Stimulated activated naive B cell treated with anti-CD40 and anti-IgM and Interleukin-4, amounts not matched to agents 10 μg/mL and 1 μg/mL and 100 μg/mL, for 72 hours (primary cell): ENCODE results near the gene MRPL41.
"Not testable (repeated sequence)": the region's sequence is repeated elsewhere in the genome, so short reads cannot be mapped to it uniquely, and the experiment has no call there.

Source experiments
- ATAC-seq, 2 donors: fragments of 150-1000 bp; cut with Tn5 transposase; replicated peaks; 2 replicates each; pipeline ENCODE4 v1.10.0; 2021; ENCODE audit warnings: moderate library complexity in 1 of 2
- DNase-seq: peaks from one replicate; pipeline ENCODE4 v3.0.0; 2021
- H3K27ac Mint-ChIP-seq: one replicate; pipeline ENCODE4 v1.8.0; 2022; ENCODE audit warnings: mild to moderate bottlenecking, mixed read lengths
- H3K27me3 Mint-ChIP-seq, 2 donors: one replicate each; pipeline ENCODE4 v1.8.0; 2022; ENCODE audit warnings: mixed read lengths in 2 of 2
- H3K36me3 Mint-ChIP-seq, 2 donors: one replicate each; pipeline ENCODE4 v1.8.0; 2022; ENCODE audit warnings: mixed read lengths in 2 of 2, mild to moderate bottlenecking in 1 of 2
- H3K4me1 Mint-ChIP-seq, 2 donors: one replicate each; pipeline ENCODE4 v1.8.0; 2022; ENCODE audit warnings: mixed read lengths in 2 of 2, mild to moderate bottlenecking in 1 of 2
- H3K4me3 Mint-ChIP-seq, 2 donors: one replicate each; pipeline ENCODE4 v1.8.0; 2022; ENCODE audit warnings: mild to moderate bottlenecking in 2 of 2, mixed read lengths in 2 of 2, moderate library complexity in 1 of 2
- H3K9me3 Mint-ChIP-seq, 2 donors: one replicate each; pipeline ENCODE4 v1.8.0; 2022; ENCODE audit warnings: mixed read lengths in 2 of 2, mild to moderate bottlenecking in 1 of 2

Gene MRPL41

DNA sequence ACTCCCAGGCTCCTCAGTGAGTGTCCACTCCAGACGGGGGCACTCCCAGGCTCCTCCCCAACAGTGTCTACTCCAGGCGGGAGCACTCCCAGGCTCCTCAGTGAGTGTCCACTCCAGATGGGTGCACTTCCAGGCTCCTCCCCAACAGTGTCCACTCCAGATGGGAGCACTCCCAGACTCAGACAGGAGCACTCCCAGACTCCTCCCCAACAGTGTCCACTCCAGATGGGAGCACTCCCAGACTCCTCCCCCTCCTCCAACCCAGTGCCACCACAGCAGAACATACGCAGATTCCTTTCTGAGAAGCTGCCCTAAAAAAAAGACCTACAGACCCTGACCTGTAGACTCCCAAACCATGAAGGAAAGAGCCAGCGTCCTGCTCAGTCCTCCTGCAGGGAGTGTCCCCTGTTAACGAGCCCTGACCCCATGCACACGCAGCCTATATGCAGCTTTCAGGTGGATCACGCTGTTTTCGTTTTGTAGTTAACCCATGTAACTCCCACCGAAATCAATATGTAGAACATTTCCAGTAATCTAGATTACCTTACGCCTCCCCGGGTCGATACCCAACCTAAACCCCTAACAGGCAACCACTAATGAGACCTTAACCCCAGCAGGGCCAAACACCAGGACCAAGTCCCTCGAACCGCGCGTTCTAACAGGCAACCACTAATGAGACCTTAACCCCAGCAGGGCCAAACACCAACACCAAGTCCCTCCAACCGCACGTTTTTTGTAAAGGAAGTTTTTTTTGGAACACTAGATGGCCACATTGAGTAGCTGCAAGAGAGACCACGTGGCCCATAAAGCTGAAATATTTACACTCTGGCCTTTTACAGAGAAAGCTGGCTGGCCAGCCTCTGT lies 17.2 kb upstream of the MRPL41 start:
- peak overlapping the region in 1 of 2 donors; percentile 3 for H3K4me3 Mint-ChIP-seq
- ATAC-seq (peak; percentile 76 to 85), DNase-seq (no peak)
- no peaks in the 10 kb centered on the region for H3K27me3 Mint-ChIP-seq
- peaks cover 30 to 49% of the 10 kb centered on the region in 2 donors for H3K4me1 Mint-ChIP-seq
- peaks cover 15 to 35% of the 10 kb centered on the region in 2 donors for H3K36me3 Mint-ChIP-seq
- H3K27ac Mint-ChIP-seq = peak overlapping the region; percentile 83
- H3K9me3 Mint-ChIP-seq = peaks cover 9 to 11% of the 10 kb centered on the region in 2 donors

DNA sequence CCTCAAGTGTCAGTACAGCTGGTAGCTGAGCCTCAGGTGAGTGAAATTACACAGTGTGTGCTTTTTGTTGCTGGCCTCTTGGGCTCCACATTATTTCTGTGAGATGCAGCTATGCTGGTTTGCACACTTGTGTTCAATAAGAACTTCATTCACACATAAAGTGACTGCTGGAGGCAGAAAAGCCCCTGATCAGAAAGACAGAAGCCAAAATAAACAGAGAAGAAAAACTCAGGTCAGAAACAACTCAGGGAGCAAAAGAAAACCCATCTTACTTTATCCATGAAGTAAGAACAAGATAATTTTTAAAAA lies 16.6 kb upstream of the MRPL41 start:
- Mint-ChIP-seq H3K9me3 (peaks cover 9 to 11% of the 10 kb centered on the region in 2 donors), H3K27me3 (no peaks in the 10 kb centered on the region), H3K27ac (peak overlapping the region; percentile 83), H3K4me1 (peaks cover 30 to 49% of the 10 kb centered on the region in 2 donors), H3K36me3 (peaks cover 15 to 35% of the 10 kb centered on the region in 2 donors), H3K4me3 (no peak overlapping the region)
- DNase-seq (no peak), ATAC-seq (no peak)

DNA sequence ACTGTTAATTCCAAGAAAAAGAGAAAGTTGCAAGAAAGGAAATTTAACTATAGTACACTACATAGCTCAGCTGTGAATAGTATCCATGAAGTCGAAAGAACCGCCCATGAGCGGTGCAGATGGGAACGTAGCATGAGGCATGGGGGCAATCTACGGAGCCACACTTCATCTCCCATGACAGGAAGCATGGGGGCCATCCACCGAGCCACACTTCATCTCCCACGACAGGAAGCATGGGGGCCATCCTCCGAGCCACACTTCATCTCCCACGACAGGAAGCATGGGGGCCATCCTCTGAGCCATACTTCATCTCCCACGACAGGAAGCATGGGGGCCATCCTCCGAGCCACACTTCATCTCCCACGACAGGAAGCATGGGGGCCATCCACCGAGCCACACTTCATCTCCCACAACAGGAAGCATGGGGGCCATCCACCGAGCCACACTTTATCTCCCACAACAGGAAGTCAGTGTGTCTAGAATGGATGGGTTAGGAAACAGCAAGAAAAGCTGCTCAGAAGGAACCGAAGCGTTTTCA lies 15.0 kb upstream of the MRPL41 start:
- peak in 1 of 2 donors; percentile 43 for ATAC-seq
- H3K27ac Mint-ChIP-seq = peak overlapping the region; percentile 65
- not testable (repeated sequence) for H3K4me3 Mint-ChIP-seq, H3K27me3 Mint-ChIP-seq, DNase-seq
- H3K4me1 Mint-ChIP-seq = peaks cover 21 to 38% of the 10 kb centered on the region in 2 donors
- H3K36me3 Mint-ChIP-seq = peaks cover 15 to 30% of the 10 kb centered on the region in 2 donors
- peaks cover 9 to 11% of the 10 kb centered on the region in 2 donors for H3K9me3 Mint-ChIP-seq

GRCh38 chr9:137538058-137538457 lies 13.6 kb upstream of the MRPL41 start:
- Mint-ChIP-seq H3K4me1 (peaks cover 21 to 32% of the 10 kb centered on the region in 2 donors), H3K9me3 (peaks cover 9 to 11% of the 10 kb centered on the region in 2 donors), H3K36me3 (peaks cover 15 to 30% of the 10 kb centered on the region in 2 donors), H3K27ac (peak overlapping the region; percentile 59), H3K4me3 (no peak overlapping the region), H3K27me3 (no peaks in the 10 kb centered on the region)
- no peak for ATAC-seq
- DNase-seq = no peak

GRCh38 chr9:137540536-137540935 lies 11.1 kb upstream of the MRPL41 start:
- H3K36me3 Mint-ChIP-seq = peaks cover 7 to 14% of the 10 kb centered on the region in 2 donors
- DNase-seq (no peak), ATAC-seq (no peak)
- H3K4me1 Mint-ChIP-seq = peaks cover 17% of the 10 kb centered on the region in 2 donors
- peaks cover 6 to 7% of the 10 kb centered on the region in 2 donors for H3K9me3 Mint-ChIP-seq
- H3K27me3 Mint-ChIP-seq = no peaks in the 10 kb centered on the region
- H3K4me3 Mint-ChIP-seq = no peak overlapping the region
- no peak overlapping the region for H3K27ac Mint-ChIP-seq

- Mint-ChIP-seq H3K27ac (no peak overlapping the region), H3K36me3 (peaks cover 3 to 8% of the 10 kb centered on the region in 2 donors), H3K4me3 (no peak overlapping the region), H3K9me3 (peaks cover 0 to 1% of the 10 kb centered on the region in 2 donors), H3K4me1 (peaks cover 22 to 25% of the 10 kb centered on the region in 2 donors), H3K27me3 (no peaks in the 10 kb centered on the region)
- no peak for DNase-seq
- ATAC-seq = no peak
Measured at GRCh38 chr9:137542486-137542885, 9.2 kb upstream of the MRPL41 start.

DNA sequence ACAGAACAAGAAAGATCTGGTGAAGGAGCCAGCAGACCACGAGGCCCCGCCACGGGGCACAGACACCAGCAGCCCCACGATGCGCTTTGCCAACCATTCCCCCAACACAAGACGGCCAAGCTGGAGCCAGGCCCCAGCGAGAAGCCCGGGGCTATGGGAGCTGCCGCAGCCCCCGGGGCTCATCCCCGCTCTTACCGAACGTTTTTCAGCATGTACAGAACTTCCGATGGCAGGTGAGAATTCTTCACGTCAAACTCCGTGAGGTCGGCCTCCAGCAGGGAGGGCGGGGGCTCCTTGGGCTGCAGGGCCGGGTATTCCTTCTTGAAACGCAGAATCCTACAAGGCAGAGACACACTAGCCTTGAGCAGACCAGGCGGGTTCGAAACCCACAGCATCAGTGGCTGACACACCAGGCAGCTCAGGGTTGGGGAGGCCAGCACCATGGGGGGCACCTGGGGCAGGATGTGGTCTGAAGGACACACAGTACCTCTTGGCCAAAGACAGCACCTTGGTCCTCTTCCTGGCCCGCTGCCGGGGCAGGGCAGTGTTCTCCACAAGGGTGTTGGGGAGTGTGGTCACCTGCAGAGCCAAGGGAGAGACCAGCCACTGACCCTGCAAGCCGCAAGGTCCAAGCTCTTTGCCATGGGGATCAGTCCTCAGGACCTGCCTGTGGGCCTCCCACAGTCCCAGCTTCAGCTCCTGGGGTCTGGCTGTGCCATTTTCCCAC lies 8.3 kb upstream of the MRPL41 start:
- no peak for DNase-seq
- Mint-ChIP-seq H3K4me1 (peaks cover 25 to 27% of the 10 kb centered on the region in 2 donors), H3K4me3 (no peak overlapping the region), H3K9me3 (no peaks in the 10 kb centered on the region), H3K36me3 (peaks cover 2 to 3% of the 10 kb centered on the region in 2 donors), H3K27ac (no peak overlapping the region), H3K27me3 (no peaks in the 10 kb centered on the region)
- no peak for ATAC-seq

GRCh38 chr9:137544176-137544760 lies 7.4 kb upstream of the MRPL41 start:
- H3K4me3 Mint-ChIP-seq = no peak overlapping the region
- no peak for DNase-seq
- peaks cover 29 to 35% of the 10 kb centered on the region in 2 donors for H3K4me1 Mint-ChIP-seq
- ATAC-seq = no peak
- peaks cover 2 to 3% of the 10 kb centered on the region in 2 donors for H3K36me3 Mint-ChIP-seq
- peak overlapping the region; percentile 83 for H3K27ac Mint-ChIP-seq
- H3K9me3 Mint-ChIP-seq = no peaks in the 10 kb centered on the region
- no peaks in the 10 kb centered on the region for H3K27me3 Mint-ChIP-seq

GRCh38 chr9:137545123-137545522 lies 6.6 kb upstream of the MRPL41 start:
- Mint-ChIP-seq H3K9me3 (no peaks in the 10 kb centered on the region), H3K36me3 (peaks cover 2 to 3% of the 10 kb centered on the region in 2 donors), H3K27me3 (no peaks in the 10 kb centered on the region), H3K27ac (no peak overlapping the region), H3K4me1 (peaks cover 35 to 44% of the 10 kb centered on the region in 2 donors), H3K4me3 (no peak overlapping the region)
- ATAC-seq = no peak
- no peak for DNase-seq

DNA sequence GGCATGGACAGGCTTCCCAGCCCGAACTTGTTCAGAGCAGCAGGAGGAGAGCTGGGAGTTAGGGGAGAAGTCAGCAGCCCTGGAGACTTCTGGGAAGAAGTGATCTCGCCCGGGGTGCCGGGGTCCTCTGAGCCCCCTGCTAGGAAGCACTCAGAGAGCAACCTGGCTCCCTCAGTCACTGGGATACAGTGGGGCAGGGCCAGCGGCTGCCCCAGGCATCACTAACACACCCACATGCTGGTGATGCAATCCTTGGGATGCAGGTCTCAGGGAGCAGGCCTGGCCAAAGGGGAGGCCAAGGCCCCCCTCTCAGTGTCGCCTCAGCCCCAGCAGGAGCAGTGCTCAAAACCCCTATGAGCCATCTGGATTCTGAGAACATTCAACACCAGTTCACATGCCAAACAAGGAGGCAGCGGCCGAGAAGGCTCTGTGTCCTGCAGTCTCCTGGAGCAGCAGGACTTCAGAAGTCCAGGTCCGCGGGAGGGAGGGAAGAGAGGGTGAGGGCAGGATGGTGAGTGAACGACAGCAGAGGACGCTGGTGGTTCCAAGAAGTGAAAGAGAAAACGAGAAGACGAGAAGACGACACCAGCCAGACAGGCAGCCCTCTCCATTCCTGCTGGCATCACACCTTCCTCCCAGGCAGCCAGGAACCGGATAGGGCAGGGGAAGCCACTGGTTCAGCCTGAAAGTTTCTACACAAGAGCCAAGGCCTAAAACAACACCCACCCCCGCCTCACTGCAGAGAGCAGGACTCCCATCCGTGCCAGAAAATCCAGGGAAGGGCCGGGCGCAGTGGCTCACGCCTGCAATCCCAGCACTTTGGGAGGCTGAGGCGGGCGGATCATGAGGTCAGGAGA lies 3.8 kb upstream of the MRPL41 start:
- Mint-ChIP-seq H3K4me1 (peaks cover 40 to 57% of the 10 kb centered on the region in 2 donors), H3K4me3 (peak overlapping the region in 1 of 2 donors; percentile 35), H3K27me3 (no peaks in the 10 kb centered on the region), H3K27ac (peak overlapping the region; percentile 85), H3K36me3 (peaks cover 5 to 9% of the 10 kb centered on the region in 2 donors), H3K9me3 (no peaks in the 10 kb centered on the region)
- DNase-seq (no peak), ATAC-seq (no peak)

- peak; percentile 53 for DNase-seq
- peaks cover 33 to 57% of the 10 kb centered on the region in 2 donors for H3K4me1 Mint-ChIP-seq
- ATAC-seq = peak; percentile 55 to 62
- no peaks in the 10 kb centered on the region for H3K9me3 Mint-ChIP-seq
- peak within 1 kb of the TSS; percentile 88 to 89 for H3K4me3 Mint-ChIP-seq
- H3K27me3 Mint-ChIP-seq = no peaks in the 10 kb centered on the region
- peak within 1 kb of the TSS; percentile 87 for H3K27ac Mint-ChIP-seq
- peaks cover 10 to 16% of the 10 kb centered on the region in 2 donors for H3K36me3 Mint-ChIP-seq
Measured at GRCh38 chr9:137550231-137550621, 1.5 kb upstream of the MRPL41 start, which contains the start of gene PNPLA7. PNPLA7 (minus strand) TSS chr9:137550402; CDS start chr9:137550197, 205 bp downstream.

- Mint-ChIP-seq H3K4me1 (peaks cover 30 to 54% of the 10 kb centered on the region in 2 donors), H3K4me3 (peak overlapping the region; percentile 74 to 88), H3K36me3 (peaks cover 14 to 23% of the 10 kb centered on the region in 2 donors)
- not testable (repeated sequence) for DNase-seq, H3K27ac Mint-ChIP-seq, H3K27me3 Mint-ChIP-seq, H3K9me3 Mint-ChIP-seq
- ATAC-seq = peak in 1 of 2 donors; percentile 1
Measured at GRCh38 chr9:137550958-137551263, 768 bp upstream of the MRPL41 start.

DNA sequence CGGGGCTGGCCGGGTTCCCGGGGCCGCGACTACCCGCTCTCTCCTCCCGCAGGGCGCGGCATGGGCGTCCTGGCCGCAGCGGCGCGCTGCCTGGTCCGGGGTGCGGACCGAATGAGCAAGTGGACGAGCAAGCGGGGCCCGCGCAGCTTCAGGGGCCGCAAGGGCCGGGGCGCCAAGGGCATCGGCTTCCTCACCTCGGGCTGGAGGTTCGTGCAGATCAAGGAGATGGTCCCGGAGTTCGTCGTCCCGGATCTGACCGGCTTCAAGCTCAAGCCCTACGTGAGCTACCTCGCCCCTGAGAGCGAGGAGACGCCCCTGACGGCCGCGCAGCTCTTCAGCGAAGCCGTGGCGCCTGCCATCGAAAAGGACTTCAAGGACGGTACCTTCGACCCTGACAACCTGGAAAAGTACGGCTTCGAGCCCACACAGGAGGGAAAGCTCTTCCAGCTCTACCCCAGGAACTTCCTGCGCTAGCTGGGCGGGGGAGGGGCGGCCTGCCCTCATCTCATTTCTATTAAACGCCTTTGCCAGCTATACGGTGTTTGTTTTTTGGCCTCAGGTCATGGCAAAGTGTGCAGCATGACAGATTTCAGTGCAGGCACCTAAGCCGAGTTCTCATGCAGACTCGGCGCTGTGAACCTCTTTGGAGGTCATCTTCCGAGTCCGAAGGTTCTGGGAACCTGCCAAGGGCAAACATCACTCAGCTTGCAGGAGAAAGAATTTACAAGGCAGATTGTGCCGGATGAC lies 516 bp downstream of the MRPL41 start:
- Mint-ChIP-seq H3K9me3 (no peaks in the 10 kb centered on the region), H3K4me1 (peaks cover 20 to 41% of the 10 kb centered on the region in 2 donors), H3K27me3 (no peaks in the 10 kb centered on the region), H3K4me3 (peak overlapping the region; percentile 88), H3K36me3 (peaks cover 24 to 32% of the 10 kb centered on the region in 2 donors), H3K27ac (peak overlapping the region; percentile 91)
- no peak for DNase-seq
- ATAC-seq = peak; percentile 21 to 27
